K562 (cell line): Measurements from ENCODE around the gene KCNMB3. TPM values are rescaled to one million over a fixed set of nuclear protein-coding genes. Genes with fewer than 3 reads are reported as not detected.

Source experiments
- ATAC-seq: fragments of 200-7000 bp; cut with Tn5 transposase; 3 replicates; pipeline ENCODE4 v1.9.1; 2020; ENCODE audit warnings: moderate library complexity
- BruUV-seq: library from RNA; stranded (reverse); fragments of 400-500 nt; replicated peaks from 2 replicates; lab custom pipeline; 2021; lab: Mats Ljungman, UMichigan
- CTCF ChIA-PET: fragments of 300-600 bp; formaldehyde crosslinking; extraction: SDS; loops from one replicate; lab custom pipeline; 2021; ENCODE audit warnings: low intra/inter-chr PET ratio; lab: Yijun Ruan, JAX
- POLR2A ChIA-PET: fragments of 300-600, 350-650 bp; sonication (Branson Sonifier 250); formaldehyde crosslinking; extraction: SDS; loops from one replicate; lab custom pipeline; 2021; ENCODE audit warnings: antibody characterized with exemption, inconsistent platforms; lab: Yijun Ruan, JAX
- DNase-seq, 4 experiments: peaks; one replicate each; pipeline versions ENCODE4 v3.0.0 to v3.0.0-alpha.2; 2011 to 2018; ENCODE audit warnings: low spot score in 3 of 4, mixed read lengths in 3 of 4; ENCODE audit errors: extremely low read depth in 1 of 4
- FAIRE-seq: peaks from 2 replicates; lab custom pipeline; 2011; peaks lifted over from hg19 to GRCh38; lab: Jason Lieb, UNC
- H2AFZ ChIP-seq: 2 replicates; pipeline ENCODE4 v1.6.0; 2011; ENCODE audit warnings: low read depth, low read length, control low read depth, inconsistent platforms
- H3K27ac ChIP-seq: fragments of 200-600 bp; 3 replicates; pipeline ENCODE4 v1.8.0; 2011; ENCODE audit warnings: low read depth, mild to moderate bottlenecking, control low read depth, inconsistent platforms, low read length, moderate library complexity, mixed read lengths; ENCODE audit errors: extremely low read depth
- H3K27me3 ChIP-seq, 2 experiments: fragments of 300-600 bp in 1 of 2; 2 replicates in 1 of 2; 3 replicates in 1 of 2; pipeline versions ENCODE4 v1.6.0 to v1.8.0; 2011; ENCODE audit warnings: inconsistent platforms in 2 of 2, low read length in 2 of 2, mild to moderate bottlenecking in 1 of 2, mixed read lengths in 1 of 2, moderate library complexity in 1 of 2; ENCODE audit not compliant: control insufficient read depth in 2 of 2, insufficient read depth in 2 of 2
- H3K36me3 ChIP-seq: fragments of 300-600 bp; 3 replicates; pipeline ENCODE4 v1.8.0; 2011; ENCODE audit warnings: mild to moderate bottlenecking, low read length, inconsistent platforms; ENCODE audit not compliant: control insufficient read depth, insufficient read depth
- H3K4me1 ChIP-seq, 2 experiments: fragments of 200-600 bp in 1 of 2; replicated peaks in 1 of 2; 2 replicates in 1 of 2; 3 replicates in 1 of 2; pipeline versions ENCODE4 v1.5.1 to v1.8.0; 2011; ENCODE audit warnings: inconsistent platforms in 2 of 2, low read length in 2 of 2, mild to moderate bottlenecking in 1 of 2, mixed read lengths in 1 of 2, moderate library complexity in 1 of 2; ENCODE audit not compliant: control insufficient read depth in 2 of 2, insufficient read depth in 2 of 2
- H3K4me2 ChIP-seq: 2 replicates; pipeline ENCODE4 v1.6.1; 2011; ENCODE audit warnings: low read length, control low read depth, inconsistent platforms, mixed read lengths; ENCODE audit not compliant: insufficient read depth
- H3K4me3 ChIP-seq: fragments of 200-600 bp; sonication (generic), shearing (Covaris generic); 2 replicates; pipeline ENCODE4 v1.5.1; 2016; ENCODE audit warnings: control low read depth, inconsistent platforms
- H3K79me2 ChIP-seq: fragments of 200-600 bp; 3 replicates; pipeline ENCODE4 v1.8.0; 2011; ENCODE audit warnings: low read length, inconsistent platforms; ENCODE audit not compliant: control insufficient read depth, insufficient read depth
- H3K9ac ChIP-seq, 2 experiments: 2 replicates each; pipeline versions ENCODE4 v1.6.0 to v1.6.1; 2011; ENCODE audit warnings: low read depth in 2 of 2, low read length in 2 of 2, control low read depth in 1 of 2, inconsistent platforms in 1 of 2, mild to moderate bottlenecking in 1 of 2, mixed read lengths in 1 of 2; ENCODE audit not compliant: insufficient read depth in 1 of 2
- H3K9me1 ChIP-seq: one replicate; pipeline ENCODE4 v1.6.0; 2011; ENCODE audit warnings: inconsistent platforms, mild to moderate bottlenecking, low read length, moderate library complexity; ENCODE audit not compliant: control insufficient read depth, insufficient read depth
- H3K9me3 ChIP-seq: replicated peaks from 2 replicates; pipeline ENCODE4 v1.5.1; 2011; ENCODE audit warnings: low read depth, low read length, inconsistent platforms; ENCODE audit not compliant: control insufficient read depth, insufficient read depth
- H4K20me1 ChIP-seq: replicated peaks from 2 replicates; pipeline ENCODE4 v1.6.1; 2011; ENCODE audit warnings: low read length, inconsistent platforms, mixed read lengths; ENCODE audit not compliant: control insufficient read depth, insufficient read depth
- CBX1 ChIP-seq: sonication (generic); IDR thresholded peaks from 2 replicates; pipeline ENCODE4 v1.6.1; 2016; ENCODE audit warnings: antibody characterized with exemption, low read depth, mild to moderate bottlenecking
- HSF4 ChIP-seq: fragments of 250-450 bp; sonication (Bioruptor Pico); IDR thresholded peaks from 2 replicates; pipeline ENCODE4 v2.1.2; 2022; ENCODE audit warnings: mild to moderate bottlenecking, moderate library complexity, borderline replicate concordance
- IRF1 ChIP-seq: sonication (generic); formaldehyde crosslinking; IDR thresholded peaks from 2 replicates; pipeline ENCODE4 v1.8.0; 2022; ENCODE audit warnings: missing genetic modification reagents, mild to moderate bottlenecking, borderline replicate concordance
- KAT2B ChIP-seq: IDR thresholded peaks from one replicate; pipeline ENCODE4 v1.6.1; 2012; ENCODE audit warnings: low read depth, mild to moderate bottlenecking, control low read depth, inconsistent platforms, low read length, moderate library complexity
- RFX1 ChIP-seq: fragments of 450-650 bp; IDR thresholded peaks from 2 replicates; pipeline ENCODE4 v1.6.1; 2016; ENCODE audit warnings: mild to moderate bottlenecking, moderate library complexity
- ZNF318 ChIP-seq, 2 experiments: fragments of 450-650 bp; IDR thresholded peaks; 2 replicates each; pipeline ENCODE4 v1.6.1; 2016; ENCODE audit warnings: mild to moderate bottlenecking in 2 of 2, borderline replicate concordance in 1 of 2, low read depth in 1 of 2, moderate library complexity in 1 of 2
- ZNF444 ChIP-seq: fragments of 250-450 bp; sonication (Bioruptor Pico); IDR thresholded peaks from 2 replicates; pipeline ENCODE4 v1.4.0; 2020; ENCODE audit warnings: mild to moderate bottlenecking, moderate library complexity
- WGBS: fragments of 100-300 bp; shearing (Covaris generic); methylation state at CpG from one replicate; pipeline ENCODE4 v1.1.6; 2016; ENCODE audit warnings: low coverage, mixed read lengths; ENCODE audit not compliant: insufficient coverage; ENCODE audit errors: missing lambda C conversion rate; 5-methylcytosine and 5-hydroxymethylcytosine counted together
- in situ Hi-C: fragments of 300-500 bp; cut with MboI; formaldehyde crosslinking; loops from 4 replicates; pipeline ENCODE4 v1.15.0; 2018; ENCODE audit warnings: inconsistent platforms, mixed read lengths
- intact Hi-C: fragments of 100-400 bp; cut with micrococcal nuclease; formaldehyde crosslinking; loops from 2 replicates; pipeline ENCODE4 v1.14.2; 2022
- polyA plus RNA-seq, 8 experiments: library from polyadenylated mRNA; depleted of rRNA in 4 of 8; stranded (reverse) in 5 of 8; unstranded in 3 of 8; fragments of >200 nt; fragmentation: Nextera tagmentation in 2 of 8; fragmentation: Illumina TruSeq in 1 of 8; extraction: Ambion mirVana in 2 of 8; extraction: Trizol in 1 of 8; gene quantifications; 2 replicates each; pipeline versions ENCODE4 v1.2.1 to v1.2.3, GENCODE V29; 2011 to 2014; ENCODE audit warnings: inconsistent platforms in 1 of 8, missing spikeins in 1 of 8
- total RNA-seq, 7 experiments: library from RNA; depleted of rRNA in 6 of 7; stranded (reverse); fragments of >200 nt in 6 of 7; fragmentation: Illumina TruSeq in 2 of 7; extraction: Trizol in 2 of 7; gene quantifications; 2 replicates each; pipeline versions ENCODE4 v1.2.1 to v1.2.3, GENCODE V29; 2011 to 2021; ENCODE audit warnings: low replicate concordance in 1 of 7
- TF ChIP-seq, protein P1 (sequence below): sonication (generic); formaldehyde crosslinking; IDR thresholded peaks from 2 replicates; pipeline ENCODE4 v1.8.1; 2022; ENCODE audit warnings: missing genetic modification reagents
- TF ChIP-seq, protein P2 (sequence below): fragments of 450-650 bp; IDR thresholded peaks from 2 replicates; pipeline ENCODE4 v1.6.1; 2016; ENCODE audit warnings: mild to moderate bottlenecking

Gene KCNMB3
- total and polyA plus RNA-seq, 9 of the 15 experiments (the other 6 are each of a cell fraction or from before 2014, with no cell fraction given) = 7.0 to 21.1 (median 14.3) TPM

DNA sequence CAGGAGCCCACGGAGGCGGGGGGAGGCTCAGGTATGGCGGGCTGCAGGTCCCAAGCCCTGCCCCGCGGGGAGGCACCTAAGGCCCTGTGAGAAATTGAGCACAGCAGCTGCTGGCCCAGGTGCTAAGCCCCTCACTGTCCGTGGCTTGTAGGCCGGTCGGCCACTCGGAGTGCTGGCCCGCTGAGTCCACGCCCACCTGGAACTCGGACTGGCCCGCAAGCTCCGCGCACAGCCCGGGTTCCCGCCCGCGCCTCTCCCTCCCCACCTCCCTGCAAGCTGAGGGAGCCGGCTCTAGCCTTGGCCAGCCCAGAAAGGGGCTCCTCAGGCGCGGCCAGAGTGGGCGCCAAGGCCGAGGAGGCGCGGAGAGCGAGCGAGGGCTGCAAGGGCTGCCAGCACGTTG is 12.2 kb upstream of the KCNMB3 start:
- Histone ChIP-seq H3K9me1 (no peaks in the 10 kb centered on the region), H3K9me3 (0 out of 2 replicates have a peak, but pooled peaks cover 4% of the 10 kb centered on the region), H3K27me3 (no peaks in the 10 kb centered on the region), H3K36me3 (no peaks in the 10 kb centered on the region), H2AFZ (no peak overlapping the region), H3K9ac (no peak overlapping the region), H3K27ac (no peak overlapping the region), H3K4me3 (no peak overlapping the region), H4K20me1 (peaks cover 11% of the 10 kb centered on the region; the same call in 1 of the 2 replicates), H3K4me2 (no peak overlapping the region), H3K4me1 (peaks cover 30 to 34% of the 10 kb centered on the region in 2 experiments; a peak in 4 of 5 replicates), H3K79me2 (peaks cover 30% of the 10 kb centered on the region)
- in situ Hi-C loops = no loop called here
- 98% methylated on average over 11 of the region's 29 CpGs for WGBS
- ATAC-seq = no peak
- CTCF ChIA-PET = no interaction called here
- BruUV-seq = no TSS peak
- intact Hi-C loops = no loop called here
- DNase-seq = no peak
- FAIRE-seq = no peak
- POLR2A ChIA-PET = no interaction called here
- TF ChIP-seq ZNF444 = no peak
- TF ChIP-seq HSF4 (CRISPR knock-in tag) = no peak
- TF ChIP-seq IRF1 (CRISPR knock-in tag) = no peak
- 0 out of 2 replicates have a peak, but pooled peaks have one; percentile 20 for TF ChIP-seq CBX1
- TF ChIP-seq ZNF318 (IDR thresholded peaks at IDR 0.05; ENCODE audit: borderline replicate concordance in 1 of 2, low read depth in 1 of 2) = no peak
- TF ChIP-seq KAT2B = no peak
- TF ChIP-seq, protein P1, sequence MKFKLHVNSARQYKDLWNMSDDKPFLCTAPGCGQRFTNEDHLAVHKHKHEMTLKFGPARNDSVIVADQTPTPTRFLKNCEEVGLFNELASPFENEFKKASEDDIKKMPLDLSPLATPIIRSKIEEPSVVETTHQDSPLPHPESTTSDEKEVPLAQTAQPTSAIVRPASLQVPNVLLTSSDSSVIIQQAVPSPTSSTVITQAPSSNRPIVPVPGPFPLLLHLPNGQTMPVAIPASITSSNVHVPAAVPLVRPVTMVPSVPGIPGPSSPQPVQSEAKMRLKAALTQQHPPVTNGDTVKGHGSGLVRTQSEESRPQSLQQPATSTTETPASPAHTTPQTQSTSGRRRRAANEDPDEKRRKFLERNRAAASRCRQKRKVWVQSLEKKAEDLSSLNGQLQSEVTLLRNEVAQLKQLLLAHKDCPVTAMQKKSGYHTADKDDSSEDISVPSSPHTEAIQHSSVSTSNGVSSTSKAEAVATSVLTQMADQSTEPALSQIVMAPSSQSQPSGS (CRISPR knock-in tag) = no peak
- TF ChIP-seq, protein P2, sequence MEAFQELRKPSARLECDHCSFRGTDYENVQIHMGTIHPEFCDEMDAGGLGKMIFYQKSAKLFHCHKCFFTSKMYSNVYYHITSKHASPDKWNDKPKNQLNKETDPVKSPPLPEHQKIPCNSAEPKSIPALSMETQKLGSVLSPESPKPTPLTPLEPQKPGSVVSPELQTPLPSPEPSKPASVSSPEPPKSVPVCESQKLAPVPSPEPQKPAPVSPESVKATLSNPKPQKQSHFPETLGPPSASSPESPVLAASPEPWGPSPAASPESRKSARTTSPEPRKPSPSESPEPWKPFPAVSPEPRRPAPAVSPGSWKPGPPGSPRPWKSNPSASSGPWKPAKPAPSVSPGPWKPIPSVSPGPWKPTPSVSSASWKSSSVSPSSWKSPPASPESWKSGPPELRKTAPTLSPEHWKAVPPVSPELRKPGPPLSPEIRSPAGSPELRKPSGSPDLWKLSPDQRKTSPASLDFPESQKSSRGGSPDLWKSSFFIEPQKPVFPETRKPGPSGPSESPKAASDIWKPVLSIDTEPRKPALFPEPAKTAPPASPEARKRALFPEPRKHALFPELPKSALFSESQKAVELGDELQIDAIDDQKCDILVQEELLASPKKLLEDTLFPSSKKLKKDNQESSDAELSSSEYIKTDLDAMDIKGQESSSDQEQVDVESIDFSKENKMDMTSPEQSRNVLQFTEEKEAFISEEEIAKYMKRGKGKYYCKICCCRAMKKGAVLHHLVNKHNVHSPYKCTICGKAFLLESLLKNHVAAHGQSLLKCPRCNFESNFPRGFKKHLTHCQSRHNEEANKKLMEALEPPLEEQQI = peak; percentile 77
- TF ChIP-seq RFX1 = no peak
